Measurements from ENCODE around the gene LILRB4.
"Not testable (repeated sequence)": the region's sequence is repeated elsewhere in the genome, so short reads cannot be mapped to it uniquely, and the experiment has no call there.

Gene LILRB4

DNA sequence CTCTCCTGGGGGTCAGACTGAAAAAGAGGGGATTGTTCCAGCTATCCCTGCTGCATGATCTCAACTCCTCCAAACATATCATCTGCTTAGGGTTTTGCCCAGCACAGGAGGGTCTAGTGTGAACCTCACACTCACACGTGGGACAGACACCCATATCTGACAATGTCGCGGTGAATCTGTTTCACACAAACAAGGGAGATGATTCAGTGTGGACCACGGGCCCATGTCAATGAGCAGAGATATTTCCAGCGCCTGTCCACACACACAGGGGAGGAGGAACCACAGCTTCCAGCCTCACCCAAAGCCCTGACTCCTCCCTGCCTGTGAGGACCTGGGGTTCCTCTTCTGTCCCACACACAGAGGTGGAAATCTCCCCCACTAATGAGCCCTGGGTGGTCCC, 31.9 kb downstream of the LILRB4 start:
- DNase-seq (ENCODE audit: low spot score), result no peak

GRCh38 chr19:54696117-54696548, 33.3 kb downstream of the LILRB4 start:
- DNase-seq (ENCODE audit: low spot score), result no peak

- DNase-seq (ENCODE audit: low spot score), result no peak
Measured at GRCh38 chr19:54696766-54697165, 34.0 kb downstream of the LILRB4 start.

DNA sequence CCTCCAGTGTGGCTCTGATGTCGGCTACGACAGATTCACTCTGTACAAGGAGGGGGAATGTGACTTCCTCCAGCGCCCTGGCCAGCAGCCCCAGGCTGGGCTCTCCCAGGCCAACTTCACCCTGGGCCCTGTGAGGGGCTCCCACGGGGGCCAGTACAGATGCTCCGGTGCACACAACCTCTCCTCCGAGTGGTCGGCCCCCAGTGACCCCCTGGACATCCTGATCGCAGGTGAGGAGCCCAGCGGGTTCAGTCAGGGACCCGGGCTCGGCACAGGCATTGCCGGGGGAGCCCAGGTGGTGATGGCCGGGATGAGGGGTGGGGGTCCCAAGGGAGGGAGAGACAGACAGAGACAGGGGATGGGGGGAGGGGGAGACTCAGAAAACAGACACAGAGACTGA, 34.9 kb downstream of the LILRB4 start:
- not testable (repeated sequence) for DNase-seq (ENCODE audit: low spot score)

- DNase-seq (ENCODE audit: low spot score), result no peak
Measured at GRCh38 chr19:54704928-54705327, 42.1 kb downstream of the LILRB4 start.

- DNase-seq (ENCODE audit: low spot score), result no peak
Measured at GRCh38 chr19:54707962-54708361, 45.2 kb downstream of the LILRB4 start.

GRCh38 chr19:54708781-54709180, 46.0 kb downstream of the LILRB4 start:
- no peak for DNase-seq (ENCODE audit: low spot score)

GRCh38 chr19:54709212-54709948, 46.6 kb downstream of the LILRB4 start:
- DNase-seq (ENCODE audit: low spot score), result no peak

- DNase-seq (ENCODE audit: low spot score), result not testable (repeated sequence)
Measured at GRCh38 chr19:54709956-54710355, 47.2 kb downstream of the LILRB4 start.
